Esophagus muscularis mucosa (tissue), 4 donors: Measurements from ENCODE around the gene IFT22.

Experiments used
- CTCF ChIP-seq, 3 experiments: fragments of 200-600 bp in 2 of 3; fragments of 450-650 bp in 1 of 3; sonication (generic) in 2 of 3; IDR thresholded peaks; one replicate each; pipeline ENCODE4 v1.5.1; 2017 to 2019; ENCODE audit warnings: antibody characterized with exemption in 3 of 3, mild to moderate bottlenecking in 2 of 3, moderate library complexity in 1 of 3
- EP300 ChIP-seq: sonication (generic); formaldehyde crosslinking; IDR thresholded peaks from one replicate; pipeline ENCODE4 v1.6.1; 2017; ENCODE audit warnings: antibody characterized with exemption
- POLR2A ChIP-seq: fragments of 450-650 bp; IDR thresholded peaks from one replicate; pipeline ENCODE4 v1.6.1; 2017; ENCODE audit warnings: antibody characterized with exemption, moderate library complexity, mild to moderate bottlenecking, low read depth
- POLR2AphosphoS5 ChIP-seq, 2 donors: sonication (generic); formaldehyde crosslinking; IDR thresholded peaks; one replicate each; pipeline ENCODE4 v1.6.1; 2017; ENCODE audit warnings: antibody characterized with exemption in 2 of 2

DNA sequence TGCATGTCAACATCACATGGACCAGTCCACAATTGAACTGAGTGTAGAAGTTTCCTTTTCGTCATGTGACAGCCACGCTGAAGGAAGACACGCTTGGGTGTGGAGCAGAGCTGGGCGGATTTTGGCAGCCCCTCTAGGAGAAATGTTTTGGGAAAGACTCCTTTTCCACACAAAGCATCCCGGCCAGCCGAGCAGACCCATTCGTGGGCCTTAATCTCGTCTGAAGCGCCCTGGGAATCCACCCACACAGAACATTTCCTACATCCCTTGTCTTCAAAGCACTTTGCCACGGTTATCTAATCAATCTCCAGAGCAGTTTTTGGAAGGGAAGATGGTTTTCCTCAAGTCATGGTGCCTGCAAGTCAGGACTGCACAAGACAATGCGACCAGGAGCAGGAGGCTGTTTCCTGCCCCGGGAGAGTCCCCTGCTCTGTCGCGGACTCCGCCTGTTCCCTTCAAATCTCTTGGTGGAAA is 8.4 kb upstream of the IFT22 start:
- TF ChIP-seq POLR2A = no peak
- TF ChIP-seq CTCF (IDR thresholded peaks at IDR 0.05) = no peak
- no peak for TF ChIP-seq EP300
- TF ChIP-seq POLR2AphosphoS5 (IDR thresholded peaks at IDR 0.05) = no peak
